GM12892 (cell line): ENCODE data around the gene SRRM5.
"Not testable (repeated sequence)": the region's sequence is repeated elsewhere in the genome, so short reads cannot be mapped to it uniquely, and the experiment has no call there.

ENCODE experiments used
- DNase-seq: peaks from one replicate; pipeline ENCODE4 v3.0.0; 2011; ENCODE audit not compliant: insufficient read length
- FAIRE-seq: peaks from 2 replicates; lab custom pipeline; 2011; peaks lifted over from hg19 to GRCh38; lab: Jason Lieb, UNC
- POLR2A ChIP-seq: IDR thresholded peaks from 2 replicates; pipeline ENCODE4 v1.6.1; 2011; ENCODE audit warnings: low read depth, low read length, control low read depth
- POLR2AphosphoS5 ChIP-seq: IDR thresholded peaks from 2 replicates; pipeline ENCODE4 v1.6.1; 2011; ENCODE audit warnings: low read depth, low read length, control low read depth
- TAF1 ChIP-seq: IDR thresholded peaks from 2 replicates; pipeline ENCODE4 v1.6.1; 2011; ENCODE audit warnings: low read depth, mild to moderate bottlenecking, control low read depth, low read length, borderline replicate concordance

SRRM5 gene

DNA sequence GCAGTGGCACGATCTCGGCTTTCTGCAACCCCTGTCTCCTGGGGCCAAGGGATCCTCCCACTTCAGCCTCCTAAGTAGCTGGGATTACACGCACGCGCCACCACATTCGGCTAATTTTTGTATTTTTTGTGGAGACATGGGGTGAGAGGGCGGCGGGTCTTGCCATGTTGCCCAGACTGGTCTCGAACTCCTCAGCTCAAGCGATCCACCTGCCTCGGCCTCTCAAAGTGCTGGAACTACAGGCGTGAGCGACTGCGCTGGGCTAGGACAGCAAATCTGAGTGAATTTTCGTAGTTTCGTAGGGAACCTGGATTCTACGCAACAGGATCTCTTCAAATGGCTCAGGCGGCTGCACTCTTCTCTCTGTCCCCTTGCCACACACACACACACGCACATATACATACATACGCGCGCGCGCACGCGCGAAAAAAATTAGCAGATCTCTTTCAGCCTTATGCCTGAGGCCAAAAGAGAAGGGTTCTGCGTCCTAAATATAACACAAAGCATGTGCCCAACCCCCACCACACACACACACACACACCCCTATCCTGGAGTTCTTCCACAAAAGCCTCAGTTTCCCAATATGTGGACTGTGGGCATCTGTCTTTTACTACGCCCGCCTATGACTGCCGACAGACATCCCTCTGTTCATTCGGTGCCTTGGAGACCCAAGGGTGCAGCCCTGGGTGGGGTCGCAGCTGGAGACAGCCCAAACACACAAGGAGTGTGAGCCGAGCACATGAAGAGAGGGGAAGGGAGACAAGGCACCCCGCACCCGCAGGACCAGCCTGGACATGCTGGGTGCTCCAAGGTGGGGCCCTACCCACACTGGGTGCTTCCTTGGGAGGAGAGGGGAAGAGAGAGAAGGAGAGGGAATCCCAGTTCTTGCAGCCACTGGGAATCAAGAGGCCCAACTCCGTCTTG lies 35.7 kb upstream of the SRRM5 start:
- TF ChIP-seq POLR2A, result no peak
- no peak for TF ChIP-seq POLR2AphosphoS5
- TF ChIP-seq TAF1, result no peak
- DNase-seq, result no peak
- no peak for FAIRE-seq

DNA sequence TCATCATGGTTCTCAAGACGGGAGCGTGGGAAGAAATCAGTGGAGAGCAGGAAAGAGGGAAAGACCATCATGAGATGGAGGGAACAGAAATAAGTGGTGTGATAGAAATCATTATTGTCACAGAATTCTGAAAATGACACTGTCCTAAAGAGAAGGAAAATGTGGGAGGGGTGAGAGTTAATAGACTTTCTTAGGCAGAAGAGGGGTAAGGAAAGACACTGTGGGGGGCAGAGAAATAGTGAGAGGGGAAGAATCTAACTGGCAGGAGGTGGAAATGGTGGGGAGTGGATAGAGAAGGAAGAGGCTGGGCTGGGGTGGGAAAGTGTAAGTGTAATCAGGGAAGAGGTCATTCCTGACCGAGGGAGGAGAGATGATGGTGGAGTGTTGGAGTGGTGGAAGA lies 33.1 kb upstream of the SRRM5 start:
- no peak for FAIRE-seq
- DNase-seq, result no peak
- TF ChIP-seq POLR2AphosphoS5, result no peak

GRCh38 chr19:43581467-43581866 lies 30.4 kb upstream of the SRRM5 start:
- DNase-seq (no peak), FAIRE-seq (no peak)
- no peak for TF ChIP-seq TAF1
- TF ChIP-seq POLR2AphosphoS5, result no peak
- no peak for TF ChIP-seq POLR2A

- TF ChIP-seq POLR2AphosphoS5 (no peak), TAF1 (no peak), POLR2A (no peak)
- DNase-seq, result no peak
- FAIRE-seq, result no peak
Measured at GRCh38 chr19:43582495-43582894, 29.4 kb upstream of the SRRM5 start.

GRCh38 chr19:43584484-43584883 lies 27.4 kb upstream of the SRRM5 start:
- FAIRE-seq (no peak), DNase-seq (no peak)
- TF ChIP-seq POLR2AphosphoS5 (no peak), POLR2A (no peak), TAF1 (no peak)

DNA sequence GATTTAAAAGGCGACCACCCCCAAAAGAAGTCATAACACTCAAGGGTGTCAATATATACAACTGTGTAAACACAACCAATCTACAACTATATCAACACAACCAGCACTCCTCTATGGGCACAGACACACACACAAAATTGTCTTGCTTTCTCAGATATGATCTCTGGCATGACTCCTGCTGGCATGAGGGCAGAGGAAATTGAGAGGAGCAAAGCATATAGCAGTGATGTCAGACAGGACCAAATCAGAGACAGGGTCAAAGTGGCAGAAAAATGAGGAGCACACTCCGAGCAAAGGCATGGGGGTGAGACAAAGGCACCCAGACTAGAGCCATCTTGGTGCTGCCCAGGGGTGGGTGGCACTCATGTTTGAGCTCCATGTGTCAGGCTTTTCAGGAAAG lies 25.5 kb upstream of the SRRM5 start:
- FAIRE-seq (no peak), DNase-seq (no peak)
- TF ChIP-seq POLR2A (no peak), POLR2AphosphoS5 (no peak), TAF1 (no peak)

- DNase-seq, FAIRE-seq: not testable (repeated sequence)
Measured at GRCh38 chr19:43587029-43587428, 24.9 kb upstream of the SRRM5 start.

DNA sequence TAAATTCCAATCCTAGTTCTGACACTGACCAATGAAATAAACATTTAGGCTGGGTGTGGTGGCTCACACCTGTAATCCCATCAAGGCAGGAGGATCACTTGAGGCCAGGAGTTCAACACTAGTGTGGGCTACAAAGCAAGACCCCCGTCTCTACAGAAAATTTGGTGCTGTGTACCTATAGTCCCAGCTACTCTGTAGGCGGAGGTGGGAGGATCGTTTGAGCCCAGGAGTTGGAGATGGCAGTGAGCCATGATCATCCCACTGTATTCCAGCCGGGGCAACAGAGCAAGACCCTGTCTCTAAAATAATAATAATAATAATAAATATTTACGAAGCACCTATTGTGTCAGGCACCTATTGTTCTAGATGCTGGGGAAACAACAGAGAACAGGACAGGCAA lies 22.6 kb upstream of the SRRM5 start:
- DNase-seq (no peak), FAIRE-seq (no peak)
- no peak for TF ChIP-seq POLR2A
- TF ChIP-seq TAF1, result no peak
- no peak for TF ChIP-seq POLR2AphosphoS5

DNA sequence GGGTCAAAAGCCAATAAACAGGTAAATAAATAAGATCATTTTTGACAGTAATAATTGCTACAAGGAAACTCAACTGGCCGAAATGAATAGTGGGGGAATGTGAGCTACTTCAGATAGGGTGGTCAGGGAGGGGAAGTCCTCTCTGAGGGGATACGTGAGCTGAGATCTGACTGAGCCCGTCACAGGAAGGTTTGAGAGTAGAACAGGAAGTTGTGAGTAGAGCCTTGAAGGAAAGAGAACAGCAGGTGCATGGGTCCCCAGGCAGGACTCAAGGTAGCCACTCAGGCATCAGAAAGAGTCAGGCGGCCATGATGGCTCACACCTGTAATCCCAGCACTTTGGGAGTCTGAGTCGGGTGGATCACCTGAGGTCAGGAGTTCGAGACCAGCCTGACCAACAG lies 22.2 kb upstream of the SRRM5 start:
- DNase-seq (no peak), FAIRE-seq (no peak)
- no peak for TF ChIP-seq POLR2A
- TF ChIP-seq TAF1, result no peak
- no peak for TF ChIP-seq POLR2AphosphoS5

DNA sequence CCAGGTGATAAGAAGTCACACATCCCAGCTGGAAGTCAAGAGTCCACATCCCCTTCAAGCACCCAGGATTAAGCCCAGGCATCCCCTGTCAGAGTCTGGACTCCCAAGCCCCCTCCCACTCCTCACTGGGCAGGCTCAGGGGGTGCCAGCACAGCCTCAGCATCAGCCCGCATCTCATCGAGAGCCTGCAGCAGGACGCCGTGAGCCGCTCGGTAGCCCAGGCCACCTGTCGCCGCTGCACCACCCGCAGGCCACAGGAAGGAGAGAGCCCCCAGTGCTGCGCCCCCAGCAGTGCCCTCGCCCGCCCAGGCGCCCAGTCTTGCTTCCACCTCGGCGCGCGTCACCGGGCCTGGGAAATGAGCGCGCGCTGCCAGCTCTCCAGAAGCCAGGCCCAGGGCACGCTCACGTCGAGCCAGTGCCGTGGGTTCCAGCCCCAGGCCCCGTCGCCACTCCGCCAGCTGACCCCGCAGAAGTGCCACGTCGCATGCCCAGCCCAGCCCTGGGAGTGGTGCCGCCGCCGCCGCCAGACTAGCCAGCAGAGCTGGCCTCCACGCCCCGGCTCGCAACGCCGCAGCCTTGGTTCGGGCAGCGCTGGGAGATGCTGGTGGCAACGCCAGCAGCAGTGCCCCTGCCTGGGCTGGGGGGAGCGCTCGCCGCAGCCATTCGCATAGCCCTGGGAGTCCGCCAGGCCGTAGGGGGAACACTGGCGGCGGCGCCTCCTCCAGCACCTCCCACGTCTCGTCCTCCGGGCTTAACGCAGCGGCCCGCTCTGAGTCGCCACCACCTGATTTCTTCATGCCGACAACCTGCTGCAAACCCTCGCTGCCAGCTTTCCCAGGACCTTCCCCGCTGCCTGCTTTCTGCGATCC lies 19.8 kb upstream of the SRRM5 start:
- FAIRE-seq (no peak), DNase-seq (no peak)
- TF ChIP-seq TAF1 (no peak), POLR2AphosphoS5 (no peak), POLR2A (no peak)

DNA sequence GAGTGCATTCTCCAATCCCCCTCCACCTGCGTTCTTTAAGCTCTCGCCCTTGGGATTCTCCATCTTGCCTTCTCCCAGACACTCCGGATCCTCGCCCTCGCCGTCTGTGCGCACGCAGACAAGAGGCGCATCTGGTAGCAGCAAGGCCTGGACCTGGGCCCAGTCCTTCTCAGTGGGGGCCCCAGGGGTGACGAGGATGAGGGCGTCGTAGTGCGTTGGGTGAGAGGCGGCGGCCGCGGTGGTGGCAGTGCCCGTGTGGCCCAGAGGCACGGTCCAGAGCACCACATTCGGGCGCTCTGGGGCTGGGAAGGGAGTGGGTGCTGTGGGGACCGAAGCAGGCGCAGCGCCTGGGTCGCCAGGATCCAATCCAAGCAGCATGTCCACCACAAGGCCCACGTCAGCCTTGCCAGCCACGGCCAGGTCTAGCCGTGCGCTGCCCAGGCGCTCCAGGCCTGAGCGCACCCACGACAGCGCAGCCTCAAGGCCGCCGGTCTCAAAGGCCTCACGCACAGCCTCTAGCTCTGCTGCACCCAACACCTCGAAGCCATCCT lies 19.0 kb upstream of the SRRM5 start:
- no peak for FAIRE-seq

More for the DNA sequence above, 19.0 kb upstream of the SRRM5 start:
- no peak for TF ChIP-seq TAF1
- TF ChIP-seq POLR2A, result no peak
- TF ChIP-seq POLR2AphosphoS5, result no peak
- DNase-seq, result no peak
